Heart right ventricle (tissue), 16 donors: ENCODE results near the gene FAM222A. TPM values are rescaled to one million over a fixed set of nuclear protein-coding genes. Genes with fewer than 3 reads are reported as not detected.
A peak's percentile ranks its signal among the peaks of the same experiment; 100 is the strongest.

Experiments used
- ATAC-seq, 8 donors: fragments of 200-7000 bp; cut with Tn5 transposase; one replicate each; pipeline ENCODE4 v1.9.1; 2020; ENCODE audit warnings: mild to moderate bottlenecking in 8 of 8, moderate library complexity in 8 of 8, moderate number of reproducible peaks in 1 of 8
- DNase-seq, 2 donors: peaks; one replicate each; pipeline ENCODE4 v3.0.0-alpha.2; 2020
- H3K27ac ChIP-seq, 10 donors: fragments of 200-600 bp; sonication (generic) in 2 of 10; one replicate each; pipeline versions ENCODE4 v1.5.0 to v1.8.0; 2020 to 2022; ENCODE audit warnings: mild to moderate bottlenecking in 3 of 10
- H3K27me3 ChIP-seq, 7 donors: fragments of 200-600 bp; one replicate each; pipeline ENCODE4 v1.8.0; 2021 to 2022; ENCODE audit warnings: mild to moderate bottlenecking in 2 of 7
- H3K36me3 ChIP-seq, 9 donors: fragments of 200-600 bp; sonication (generic) in 1 of 9; one replicate each; pipeline versions ENCODE4 v1.5.0 to v1.8.0; 2020 to 2022; ENCODE audit warnings: mild to moderate bottlenecking in 2 of 9
- H3K4me1 ChIP-seq, 9 donors: fragments of 200-600 bp; sonication (generic) in 1 of 9; one replicate each; pipeline versions ENCODE4 v1.5.0 to v1.8.0; 2020 to 2022; ENCODE audit warnings: mild to moderate bottlenecking in 4 of 9
- H3K4me3 ChIP-seq, 10 donors: fragments of 200-600 bp; sonication (generic) in 2 of 10; one replicate each; pipeline versions ENCODE4 v1.5.0 to v1.8.0; 2020 to 2022; ENCODE audit warnings: mild to moderate bottlenecking in 7 of 10, moderate library complexity in 2 of 10
- H3K9me3 ChIP-seq, 11 donors: fragments of 200-600 bp in 10 of 11; sonication (generic) in 2 of 11; one replicate each; pipeline versions ENCODE4 v1.5.0 to v1.8.0; 2013 to 2022; ENCODE audit warnings: mild to moderate bottlenecking in 2 of 11, control low read depth in 1 of 11, moderate library complexity in 1 of 11
- CTCF ChIP-seq, 9 donors: fragments of 200-600 bp; sonication (generic) in 2 of 9; IDR thresholded peaks; one replicate each; pipeline versions ENCODE4 v1.5.0 to v1.8.0; 2021 to 2022; ENCODE audit warnings: antibody characterized with exemption in 9 of 9, mild to moderate bottlenecking in 5 of 9, moderate library complexity in 1 of 9
- WGBS, 2 donors: extraction: QIAGEN DNeasy Blood & Tissue Kit; methylation state at CpG; one replicate each; pipeline ENCODE4 v1.1.7; 2013; ENCODE audit warnings: inconsistent platforms in 1 of 2; 5-methylcytosine and 5-hydroxymethylcytosine counted together
- intact Hi-C, 10 donors: fragments of 100-400 bp; cut with DNase I; formaldehyde crosslinking; loops; one replicate each; pipeline versions ENCODE4 v1.11.1 to v1.14.2; 2022
- long read RNA-seq, 3 donors: library from polyadenylated mRNA; unstranded; transcript quantifications; one replicate each; pipeline ENCODE4 v2.0.0, GENCODE V29; 2020 to 2021
- polyA plus RNA-seq, 2 donors: library from polyadenylated mRNA; stranded (reverse); fragments of 200-250 nt; gene quantifications; one replicate each; pipeline ENCODE4 v1.2.3, GENCODE V29; 2013
- total RNA-seq, 10 donors: library from RNA; stranded (reverse); fragmentation: NEBNext Ultra II Directional in 3 of 10; extraction: Animal tissue kit (Norgen Biotek cat#: 25700) in 3 of 10; gene quantifications; one replicate each; pipeline versions ENCODE4 v1.2.1 to v1.2.4, GENCODE V29; 2021 to 2023
- donor health status: Arrhythmogenic right ventricular cardiomyopathy.
- donor health status: ischemic (EF 13 %, LVEDD 7.1; RV severe dilation, severe dysfunction).
- donor health status: healthy with polysubstance abuse.
- donor health status: DM: no; HTN: yes; CAD: no.
- donor health status: DM: no; HTN: no; CAD: no.
- donor health status: ischemic (EF 25% LVEDD 6.9; RV normal size, moderate dysfunction).
- donor health status: ischemic (EF 25% LVEDD 5.7; RV mildly dilated, moderate dysfunction).
- donor health status: healthy.
- donor health status: DM: yes; HTN: yes; CAD: no.
- donor health status: Ischemic cardiomyopathy.
- donor health status: ischemic (EF 35%, LVEDD 5.7; RV mildly dilated, moderate dysfunction).
- donor health status: nonischemic (EF 11% LVEDD 7.7; RV severe dilation, severe dysfunction).
- donor health status: DM: yes; HTN: yes; CAD: no.
- donor health status: PGD.
- donor health status: ischemic (EF 29% LVEDD 5.4; RV normal size, mild dysfunction).
- donor health status: nonischemic (EF 23%, LVEDD 6.1; RV moderate dilation, normal function).

The FAM222A gene
- total RNA-seq (10 to 100 TPM in 5 of 10 donors, 1 to 10 TPM in 5; 3.4 to 26.0 (median 8.6) TPM), polyA plus RNA-seq (1 to 10 TPM; 2.7 to 6.2 TPM)
- long read RNA-seq, donor 1, transcript FAM222A-202 (3 exons, 3,294 nt): major isoform, 11 of 46 reads
- long read RNA-seq, donor 1, partial matches to known transcripts: 34 of 46 reads
- long read RNA-seq, donor 1, other reads (novel, unspliced or antisense): 1 of 46 reads
- long read RNA-seq, donor 2, transcript FAM222A-202 (3 exons, 3,294 nt): major isoform, 11 of 41 reads
- long read RNA-seq, donor 2, partial matches to known transcripts: 30 of 41 reads
- long read RNA-seq, donor 2, other reads (novel, unspliced or antisense): 0 of 41 reads
- long read RNA-seq, donor 3, transcript FAM222A-202 (3 exons, 3,294 nt): major isoform, 11 of 72 reads
- long read RNA-seq, donor 3, partial matches to known transcripts: 57 of 72 reads
- long read RNA-seq, donor 3, other reads (novel, unspliced or antisense): 4 of 72 reads

GRCh38 chr12:109713187-109714070, at the start of gene FAM222A:
FAM222A (plus strand) TSS chr12:109713825; CDS start chr12:109744147, 30,322 bp downstream.
- peak; percentile 91 to 98 (median 97) for ATAC-seq
- H3K4me3 ChIP-seq: peak within 1 kb of the TSS; percentile 47 to 74 (median 70)
- peak; percentile 97 to 99 for DNase-seq
- no peaks in the 10 kb centered on the region for H3K9me3 ChIP-seq
- intact Hi-C loops: loop anchor here in 7 of 10 donors (2.0 to 10.0 kb wide), 5 partner anchors 61 to 195 kb away; no protein-coding TSS in a partner anchor
- peaks cover 5 to 58% (median 36%) of the 10 kb centered on the region in 9 donors for H3K4me1 ChIP-seq
- no peaks in the 10 kb centered on the region for H3K36me3 ChIP-seq
- peak within 1 kb of the TSS in 9 of 10 donors; percentile 40 to 85 (median 73) for H3K27ac ChIP-seq
- H3K27me3 ChIP-seq: peaks cover 0 to 73% (median 21%) of the 10 kb centered on the region in 7 donors
- peak in 3 of 9 donors; percentile 15 to 44 (median 17) for TF ChIP-seq CTCF (IDR thresholded peaks at IDR 0.05)
- WGBS, 2 donors: 1% methylated on average over 72 to 88 of the region's 88 CpGs

- WGBS, 2 donors: 82 to 83% methylated on average over 2 of the region's 2 CpGs
These were observed 49.2 kb upstream of the FAM222A start for GRCh38 chr12:109664402-109664801.

GRCh38 chr12:109666068-109666467, 47.6 kb upstream of the FAM222A start:
- WGBS, 2 donors: 72 to 77% methylated on average over 1 of the region's 1 CpG

More at GRCh38 chr12:109664402-109664801, 49.2 kb upstream of the FAM222A start:
- Histone ChIP-seq H3K27me3 (peaks cover 0 to 24% (median 18%) of the 10 kb centered on the region in 7 donors), H3K9me3 (no peaks in the 10 kb centered on the region), H3K27ac (no peak overlapping the region), H3K4me1 (no peaks in the 10 kb centered on the region), H3K4me3 (no peak overlapping the region), H3K36me3 (no peaks in the 10 kb centered on the region)
- intact Hi-C loops: no loop called here
- DNase-seq (no peak), ATAC-seq (no peak)
- TF ChIP-seq CTCF (IDR thresholded peaks at IDR 0.05): no peak

More at GRCh38 chr12:109666068-109666467, 47.6 kb upstream of the FAM222A start:
- Histone ChIP-seq H3K4me3 (no peak overlapping the region), H3K27me3 (peaks cover 0 to 31% (median 18%) of the 10 kb centered on the region in 7 donors), H3K4me1 (no peaks in the 10 kb centered on the region), H3K36me3 (no peaks in the 10 kb centered on the region), H3K27ac (no peak overlapping the region), H3K9me3 (no peaks in the 10 kb centered on the region)
- no peak for TF ChIP-seq CTCF (IDR thresholded peaks at IDR 0.05)
- intact Hi-C loops: no loop called here
- ATAC-seq (no peak), DNase-seq (no peak)
